Measurements from ENCODE around the gene CDV3.

The CDV3 gene

DNA sequence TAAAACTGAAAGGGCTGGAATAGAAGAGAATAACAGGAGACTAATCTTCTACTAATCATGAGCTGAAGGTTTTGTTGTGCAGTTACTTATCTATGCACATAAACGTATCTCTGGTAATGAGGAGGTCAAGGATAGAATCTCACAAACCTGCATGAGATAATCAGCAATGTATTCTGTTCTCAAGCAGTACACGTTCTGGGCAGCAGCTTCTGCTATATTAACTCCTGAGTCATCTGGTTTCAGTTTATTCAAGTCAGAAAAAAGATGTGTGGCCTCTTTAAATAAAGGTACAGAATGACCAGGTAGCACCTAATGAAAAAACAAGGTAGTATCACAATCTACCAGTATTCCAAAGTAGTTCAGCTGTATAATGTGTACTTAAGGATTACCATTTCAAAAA lies 34.9 kb downstream of the CDV3 start:
- no peak for DNase-seq

GRCh38 chr3:133610031-133610430 lies 36.5 kb downstream of the CDV3 start:
- no peak for DNase-seq

- DNase-seq = no peak
Observed at GRCh38 chr3:133611534-133611933, 38.0 kb downstream of the CDV3 start.

GRCh38 chr3:133620066-133620784 lies 46.7 kb downstream of the CDV3 start:
- no peak for DNase-seq

- no peak for DNase-seq
Observed at GRCh38 chr3:133627789-133628188, 54.3 kb downstream of the CDV3 start.

GRCh38 chr3:133629146-133629545 lies 55.7 kb downstream of the CDV3 start:
- no peak for DNase-seq

DNA sequence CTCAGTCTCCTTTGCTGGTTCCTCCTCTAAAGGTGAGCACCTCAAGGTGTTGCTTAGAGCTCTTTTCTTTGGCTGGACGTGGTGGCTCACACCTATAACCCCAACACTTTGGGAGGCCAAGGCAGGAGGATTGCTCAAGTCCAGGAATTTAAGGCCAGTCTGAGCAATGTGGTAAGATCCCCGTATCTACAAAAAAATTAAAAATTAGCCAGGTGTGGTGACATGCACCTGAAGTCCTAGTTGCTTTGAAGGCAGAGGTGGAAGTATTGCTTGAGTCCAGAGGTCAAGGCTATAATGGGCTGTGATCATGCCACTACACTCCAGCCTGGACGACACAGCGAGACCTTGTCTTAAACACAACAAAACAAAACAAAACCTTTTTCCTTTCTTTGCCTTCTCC lies 60.0 kb downstream of the CDV3 start:
- no peak for DNase-seq

Data from EL (cell line).